Stimulated activated CD8-positive, alpha-beta memory T cell treated with anti-CD3 and anti-CD28 coated beads, Interleukin-7, amount 100 ng/mL, for 1 hour (primary cell): ENCODE results near the gene ZP2.
"Not testable (repeated sequence)": the region's sequence is repeated elsewhere in the genome, so short reads cannot be mapped to it uniquely, and the experiment has no call there.

ENCODE experiments used
- DNase-seq, 2 donors: peaks; one replicate each; pipeline ENCODE4 v3.0.0-alpha.2; 2020; ENCODE audit warnings: low read depth in 2 of 2

ZP2 gene

GRCh38 chr16:21217121-21217520, 5.7 kb upstream of the ZP2 start:
- DNase-seq = no peak

- no peak for DNase-seq
These were observed 2.7 kb upstream of the ZP2 start for GRCh38 chr16:21214086-21214485.

- no peak for DNase-seq
These were observed 2.7 kb downstream of the ZP2 start for GRCh38 chr16:21208446-21209230.

- DNase-seq = no peak
These were observed 4.8 kb downstream of the ZP2 start for GRCh38 chr16:21206550-21206949.

- no peak for DNase-seq
These were observed 6.1 kb downstream of the ZP2 start for GRCh38 chr16:21205303-21205702.

- no peak for DNase-seq
These were observed 8.1 kb downstream of the ZP2 start for GRCh38 chr16:21203155-21203797.

GRCh38 chr16:21199607-21200218, 11.7 kb downstream of the ZP2 start:
- DNase-seq = no peak

- DNase-seq = no peak
These were observed 13.8 kb downstream of the ZP2 start for GRCh38 chr16:21197621-21198020.

GRCh38 chr16:21197112-21197511, 14.3 kb downstream of the ZP2 start:
- no peak for DNase-seq

GRCh38 chr16:21195330-21195729, 16.0 kb downstream of the ZP2 start:
- not testable (repeated sequence) for DNase-seq

- no peak for DNase-seq
These were observed 16.5 kb downstream of the ZP2 start for GRCh38 chr16:21194771-21195301.

GRCh38 chr16:21192991-21193390, 18.4 kb downstream of the ZP2 start:
- DNase-seq = no peak

- no peak for DNase-seq
These were observed 20.8 kb downstream of the ZP2 start for GRCh38 chr16:21190599-21190998.

GRCh38 chr16:21190013-21190412, 21.4 kb downstream of the ZP2 start:
- DNase-seq = no peak

GRCh38 chr16:21189311-21189710, 22.1 kb downstream of the ZP2 start:
- no peak for DNase-seq

GRCh38 chr16:21186326-21186691, 25.1 kb downstream of the ZP2 start:
- DNase-seq = no peak

GRCh38 chr16:21185659-21186325, 25.6 kb downstream of the ZP2 start:
- no peak for DNase-seq

GRCh38 chr16:21184834-21185233, 26.5 kb downstream of the ZP2 start:
- no peak for DNase-seq

- no peak for DNase-seq
These were observed 27.4 kb downstream of the ZP2 start for GRCh38 chr16:21183995-21184394.

GRCh38 chr16:21179983-21180365, 31.4 kb downstream of the ZP2 start:
- no peak for DNase-seq

- no peak for DNase-seq
These were observed 32.0 kb downstream of the ZP2 start for GRCh38 chr16:21179126-21179982.
